ENCODE data around the gene SBK2. TPM values are rescaled to one million over a fixed set of nuclear protein-coding genes. Genes with fewer than 3 reads are reported as not detected.
A peak's percentile ranks its signal among the peaks of the same experiment; 100 is the strongest.

The SBK2 gene
- total RNA-seq, 1 donor from 2014 or later, result 1.0 TPM

GRCh38 chr19:55546011-55546410 is 9.1 kb upstream of the SBK2 start:
- Histone ChIP-seq H3K9me3 (ENCODE audit: control insufficient read depth in 3 of 3, low read length in 3 of 3) (no peaks in the 10 kb centered on the region), H3K27me3 (ENCODE audit: control insufficient read depth in 3 of 3, insufficient read depth in 3 of 3, low read length in 3 of 3) (no peaks in the 10 kb centered on the region), H3K9ac (ENCODE audit: low read depth in 1 of 3, low read length in 3 of 3) (peak overlapping the region; percentile 50 to 77 (median 57)), H3K4me1 (ENCODE audit: control insufficient read depth in 3 of 3, insufficient read depth in 3 of 3, low read length in 3 of 3) (peaks cover 36 to 51% (median 44%) of the 10 kb centered on the region in 3 donors), H3K27ac (ENCODE audit: low read depth, low read length) (peak overlapping the region; percentile 96), H3K36me3 (ENCODE audit: control insufficient read depth in 3 of 3, insufficient read depth in 3 of 3, low read length in 3 of 3) (no peaks in the 10 kb centered on the region), H3K4me3 (ENCODE audit: low read length in 3 of 3) (peak overlapping the region in 1 of 3 donors; percentile 24)

- Histone ChIP-seq H3K27me3 (ENCODE audit: control insufficient read depth in 3 of 3, insufficient read depth in 3 of 3, low read length in 3 of 3) (no peaks in the 10 kb centered on the region), H3K9ac (ENCODE audit: low read depth in 1 of 3, low read length in 3 of 3) (peak within 1 kb of the TSS; percentile 50 to 77 (median 57)), H3K27ac (ENCODE audit: low read depth, low read length) (peak within 1 kb of the TSS; percentile 96), H3K4me1 (ENCODE audit: control insufficient read depth in 3 of 3, insufficient read depth in 3 of 3, low read length in 3 of 3) (peaks cover 36 to 54% (median 47%) of the 10 kb centered on the region in 3 donors), H3K36me3 (ENCODE audit: control insufficient read depth in 3 of 3, insufficient read depth in 3 of 3, low read length in 3 of 3) (no peaks in the 10 kb centered on the region), H3K4me3 (ENCODE audit: low read length in 3 of 3) (peak within 1 kb of the TSS in 1 of 3 donors; percentile 24), H3K9me3 (ENCODE audit: control insufficient read depth in 3 of 3, low read length in 3 of 3) (no peaks in the 10 kb centered on the region)
Observed at GRCh38 chr19:55545443-55545842, 8.5 kb upstream of the SBK2 start, which contains the start of gene SBK3. SBK3 (minus strand) TSS chr19:55545543; CDS start chr19:55545543, 0 bp downstream.

- Histone ChIP-seq H3K4me1 (ENCODE audit: control insufficient read depth in 3 of 3, insufficient read depth in 3 of 3, low read length in 3 of 3) (peaks cover 31 to 50% (median 44%) of the 10 kb centered on the region in 3 donors), H3K4me3 (ENCODE audit: low read length in 3 of 3) (no peak overlapping the region), H3K27ac (ENCODE audit: low read depth, low read length) (peak overlapping the region; percentile 96), H3K36me3 (ENCODE audit: control insufficient read depth in 3 of 3, insufficient read depth in 3 of 3, low read length in 3 of 3) (no peaks in the 10 kb centered on the region), H3K27me3 (ENCODE audit: control insufficient read depth in 3 of 3, insufficient read depth in 3 of 3, low read length in 3 of 3) (no peaks in the 10 kb centered on the region), H3K9me3 (ENCODE audit: control insufficient read depth in 3 of 3, low read length in 3 of 3) (no peaks in the 10 kb centered on the region), H3K9ac (ENCODE audit: low read depth in 1 of 3, low read length in 3 of 3) (peak overlapping the region in 1 of 3 donors; percentile 75)
Observed at GRCh38 chr19:55544776-55545439, 8.0 kb upstream of the SBK2 start.

- Histone ChIP-seq H3K4me1 (ENCODE audit: control insufficient read depth in 3 of 3, insufficient read depth in 3 of 3, low read length in 3 of 3) (peaks cover 27 to 47% (median 38%) of the 10 kb centered on the region in 3 donors), H3K36me3 (ENCODE audit: control insufficient read depth in 3 of 3, insufficient read depth in 3 of 3, low read length in 3 of 3) (no peaks in the 10 kb centered on the region), H3K4me3 (ENCODE audit: low read length in 3 of 3) (no peak overlapping the region), H3K27me3 (ENCODE audit: control insufficient read depth in 3 of 3, insufficient read depth in 3 of 3, low read length in 3 of 3) (no peaks in the 10 kb centered on the region), H3K9ac (ENCODE audit: low read depth in 1 of 3, low read length in 3 of 3) (no peak overlapping the region), H3K27ac (ENCODE audit: low read depth, low read length) (no peak overlapping the region), H3K9me3 (ENCODE audit: control insufficient read depth in 3 of 3, low read length in 3 of 3) (no peaks in the 10 kb centered on the region)
Observed at GRCh38 chr19:55544014-55544413, 7.1 kb upstream of the SBK2 start.

- Histone ChIP-seq H3K27ac (ENCODE audit: low read depth, low read length) (no peak overlapping the region), H3K27me3 (ENCODE audit: control insufficient read depth in 3 of 3, insufficient read depth in 3 of 3, low read length in 3 of 3) (no peaks in the 10 kb centered on the region), H3K9me3 (ENCODE audit: control insufficient read depth in 3 of 3, low read length in 3 of 3) (no peaks in the 10 kb centered on the region), H3K36me3 (ENCODE audit: control insufficient read depth in 3 of 3, insufficient read depth in 3 of 3, low read length in 3 of 3) (no peaks in the 10 kb centered on the region), H3K9ac (ENCODE audit: low read depth in 1 of 3, low read length in 3 of 3) (no peak overlapping the region), H3K4me1 (ENCODE audit: control insufficient read depth in 3 of 3, insufficient read depth in 3 of 3, low read length in 3 of 3) (peaks cover 27 to 47% (median 38%) of the 10 kb centered on the region in 3 donors), H3K4me3 (ENCODE audit: low read length in 3 of 3) (no peak overlapping the region)
Observed at GRCh38 chr19:55543567-55543966, 6.6 kb upstream of the SBK2 start.

- peaks cover 18 to 36% (median 29%) of the 10 kb centered on the region in 3 donors for H3K4me1 ChIP-seq (ENCODE audit: control insufficient read depth in 3 of 3, insufficient read depth in 3 of 3, low read length in 3 of 3)
- H3K36me3 ChIP-seq (ENCODE audit: control insufficient read depth in 3 of 3, insufficient read depth in 3 of 3, low read length in 3 of 3), result no peaks in the 10 kb centered on the region
- H3K27ac ChIP-seq (ENCODE audit: low read depth, low read length), result no peak overlapping the region
- no peaks in the 10 kb centered on the region for H3K27me3 ChIP-seq (ENCODE audit: control insufficient read depth in 3 of 3, insufficient read depth in 3 of 3, low read length in 3 of 3)
- no peak overlapping the region for H3K9ac ChIP-seq (ENCODE audit: low read depth in 1 of 3, low read length in 3 of 3)
- H3K4me3 ChIP-seq (ENCODE audit: low read length in 3 of 3), result no peak overlapping the region
- H3K9me3 ChIP-seq (ENCODE audit: control insufficient read depth in 3 of 3, low read length in 3 of 3), result no peaks in the 10 kb centered on the region
Observed at GRCh38 chr19:55542292-55542855, 5.4 kb upstream of the SBK2 start.

- Histone ChIP-seq H3K4me3 (ENCODE audit: low read length in 3 of 3) (no peak overlapping the region), H3K9me3 (ENCODE audit: control insufficient read depth in 3 of 3, low read length in 3 of 3) (no peaks in the 10 kb centered on the region), H3K27ac (ENCODE audit: low read depth, low read length) (no peak overlapping the region), H3K27me3 (ENCODE audit: control insufficient read depth in 3 of 3, insufficient read depth in 3 of 3, low read length in 3 of 3) (no peaks in the 10 kb centered on the region), H3K36me3 (ENCODE audit: control insufficient read depth in 3 of 3, insufficient read depth in 3 of 3, low read length in 3 of 3) (no peaks in the 10 kb centered on the region), H3K4me1 (ENCODE audit: control insufficient read depth in 3 of 3, insufficient read depth in 3 of 3, low read length in 3 of 3) (peaks cover 5 to 23% (median 16%) of the 10 kb centered on the region in 3 donors), H3K9ac (ENCODE audit: low read depth in 1 of 3, low read length in 3 of 3) (no peak overlapping the region)
Observed at GRCh38 chr19:55541091-55541490, 4.2 kb upstream of the SBK2 start.

- H3K9me3 ChIP-seq (ENCODE audit: control insufficient read depth in 3 of 3, low read length in 3 of 3), result no peaks in the 10 kb centered on the region
- no peaks in the 10 kb centered on the region for H3K27me3 ChIP-seq (ENCODE audit: control insufficient read depth in 3 of 3, insufficient read depth in 3 of 3, low read length in 3 of 3)
- H3K27ac ChIP-seq (ENCODE audit: low read depth, low read length), result no peak overlapping the region
- no peaks in the 10 kb centered on the region for H3K36me3 ChIP-seq (ENCODE audit: control insufficient read depth in 3 of 3, insufficient read depth in 3 of 3, low read length in 3 of 3)
- H3K4me3 ChIP-seq (ENCODE audit: low read length in 3 of 3), result no peak overlapping the region
- H3K9ac ChIP-seq (ENCODE audit: low read depth in 1 of 3, low read length in 3 of 3), result no peak overlapping the region
- peaks cover 2 to 18% (median 12%) of the 10 kb centered on the region in 3 donors for H3K4me1 ChIP-seq (ENCODE audit: control insufficient read depth in 3 of 3, insufficient read depth in 3 of 3, low read length in 3 of 3)
Observed at GRCh38 chr19:55540619-55541018, 3.7 kb upstream of the SBK2 start.

- peaks cover 2 to 10% (median 4%) of the 10 kb centered on the region in 3 donors for H3K4me1 ChIP-seq (ENCODE audit: control insufficient read depth in 3 of 3, insufficient read depth in 3 of 3, low read length in 3 of 3)
- H3K36me3 ChIP-seq (ENCODE audit: control insufficient read depth in 3 of 3, insufficient read depth in 3 of 3, low read length in 3 of 3), result no peaks in the 10 kb centered on the region
- H3K9ac ChIP-seq (ENCODE audit: low read depth in 1 of 3, low read length in 3 of 3), result no peak overlapping the region
Observed at GRCh38 chr19:55539090-55539984, 2.4 kb upstream of the SBK2 start.

More at GRCh38 chr19:55539090-55539984, 2.4 kb upstream of the SBK2 start:
- Histone ChIP-seq H3K27me3 (ENCODE audit: control insufficient read depth in 3 of 3, insufficient read depth in 3 of 3, low read length in 3 of 3) (no peaks in the 10 kb centered on the region), H3K27ac (ENCODE audit: low read depth, low read length) (no peak overlapping the region), H3K4me3 (ENCODE audit: low read length in 3 of 3) (no peak overlapping the region), H3K9me3 (ENCODE audit: control insufficient read depth in 3 of 3, low read length in 3 of 3) (no peaks in the 10 kb centered on the region)

Data from skeletal muscle tissue (tissue), 4 donors.